ENCODE results near the gene TNIK. TPM values are rescaled to one million over a fixed set of nuclear protein-coding genes. Genes with fewer than 3 reads are reported as not detected.

TNIK gene
- total RNA-seq, 1 experiment from 2014 or later: 22.4 TPM

- Mint-ChIP-seq H3K36me3 (ENCODE audit: insufficient read depth, unreplicated experiment) (no peaks in the 10 kb centered on the region), H3K9me3 (ENCODE audit: unreplicated experiment) (no peaks in the 10 kb centered on the region), H3K4me3 (ENCODE audit: unreplicated experiment) (no peak overlapping the region), H3K27ac (ENCODE audit: unreplicated experiment) (no peak overlapping the region), H3K4me1 (ENCODE audit: low read depth, unreplicated experiment) (no peaks in the 10 kb centered on the region), H3K27me3 (ENCODE audit: insufficient read depth, unreplicated experiment) (no peaks in the 10 kb centered on the region)
- intact Hi-C loops (cut with micrococcal nuclease; ENCODE audit: unreplicated experiment): no loop called here
- DNase-seq: no peak
- CTCF ChIA-PET: no interaction called here
- no TSS peak for BruUV-seq (replicated peaks)
- H3K9me3 ChIP-seq: no peaks in the 10 kb centered on the region
- no peak overlapping the region for H3K4me3 ChIP-seq (ENCODE audit: low read depth, low read length)
- H3K4me1 ChIP-seq: no peaks in the 10 kb centered on the region
- H3K27me3 ChIP-seq (replicated peaks; ENCODE audit: control insufficient read depth, insufficient read depth, low read length): no peaks in the 10 kb centered on the region
- no peaks in the 10 kb centered on the region for H3K36me3 ChIP-seq (ENCODE audit: control insufficient read depth, insufficient read depth, low read length)
- TF ChIP-seq CTCF (IDR thresholded peaks at IDR 0.05; ENCODE audit: insufficient read depth in 1 of 2, low read depth in 1 of 2, low read length in 1 of 2, severe bottlenecking in 1 of 2, unreplicated experiment in 1 of 2): no peak
- POLR2A ChIA-PET: no interaction called here
These were observed 193.1 kb downstream of the TNIK start for GRCh38 chr3:171267104-171267503.

DNA sequence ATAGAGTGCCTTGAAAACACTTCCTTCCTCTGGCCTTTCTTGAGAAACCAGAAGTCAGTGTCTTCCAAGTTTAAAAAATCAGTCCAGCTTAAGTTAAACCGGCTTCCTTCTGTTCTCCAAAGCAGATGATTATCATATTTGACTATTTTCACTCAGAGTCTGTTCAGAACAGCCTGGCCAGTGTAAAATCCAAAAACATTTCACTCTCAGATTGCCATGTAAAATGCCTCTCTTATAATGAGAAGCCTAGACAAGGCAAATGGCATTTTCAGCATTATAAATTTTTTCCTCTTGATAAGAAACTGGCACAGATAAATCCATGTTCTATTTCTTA, 193.5 kb downstream of the TNIK start:
- H3K4me3 Mint-ChIP-seq (ENCODE audit: unreplicated experiment): no peak overlapping the region
- no peaks in the 10 kb centered on the region for H3K9me3 Mint-ChIP-seq (ENCODE audit: unreplicated experiment)
- no peaks in the 10 kb centered on the region for H3K4me1 Mint-ChIP-seq (ENCODE audit: low read depth, unreplicated experiment)
- no peaks in the 10 kb centered on the region for H3K9me3 ChIP-seq
- no peak for DNase-seq
- no peaks in the 10 kb centered on the region for H3K36me3 Mint-ChIP-seq (ENCODE audit: insufficient read depth, unreplicated experiment)
- no TSS peak for BruUV-seq (replicated peaks)
- no peaks in the 10 kb centered on the region for H3K27me3 ChIP-seq (replicated peaks; ENCODE audit: control insufficient read depth, insufficient read depth, low read length)
- no peak for TF ChIP-seq CTCF (IDR thresholded peaks at IDR 0.05; ENCODE audit: insufficient read depth in 1 of 2, low read depth in 1 of 2, low read length in 1 of 2, severe bottlenecking in 1 of 2, unreplicated experiment in 1 of 2)
- no peak overlapping the region for H3K27ac Mint-ChIP-seq (ENCODE audit: unreplicated experiment)
- ChIA-PET CTCF (no interaction called here), POLR2A (no interaction called here)
- H3K4me1 ChIP-seq: no peaks in the 10 kb centered on the region
- intact Hi-C loops (cut with micrococcal nuclease; ENCODE audit: unreplicated experiment): no loop called here
- H3K27me3 Mint-ChIP-seq (ENCODE audit: insufficient read depth, unreplicated experiment): no peaks in the 10 kb centered on the region
- H3K36me3 ChIP-seq (ENCODE audit: control insufficient read depth, insufficient read depth, low read length): no peaks in the 10 kb centered on the region
- H3K4me3 ChIP-seq (ENCODE audit: low read depth, low read length): no peak overlapping the region

DNA sequence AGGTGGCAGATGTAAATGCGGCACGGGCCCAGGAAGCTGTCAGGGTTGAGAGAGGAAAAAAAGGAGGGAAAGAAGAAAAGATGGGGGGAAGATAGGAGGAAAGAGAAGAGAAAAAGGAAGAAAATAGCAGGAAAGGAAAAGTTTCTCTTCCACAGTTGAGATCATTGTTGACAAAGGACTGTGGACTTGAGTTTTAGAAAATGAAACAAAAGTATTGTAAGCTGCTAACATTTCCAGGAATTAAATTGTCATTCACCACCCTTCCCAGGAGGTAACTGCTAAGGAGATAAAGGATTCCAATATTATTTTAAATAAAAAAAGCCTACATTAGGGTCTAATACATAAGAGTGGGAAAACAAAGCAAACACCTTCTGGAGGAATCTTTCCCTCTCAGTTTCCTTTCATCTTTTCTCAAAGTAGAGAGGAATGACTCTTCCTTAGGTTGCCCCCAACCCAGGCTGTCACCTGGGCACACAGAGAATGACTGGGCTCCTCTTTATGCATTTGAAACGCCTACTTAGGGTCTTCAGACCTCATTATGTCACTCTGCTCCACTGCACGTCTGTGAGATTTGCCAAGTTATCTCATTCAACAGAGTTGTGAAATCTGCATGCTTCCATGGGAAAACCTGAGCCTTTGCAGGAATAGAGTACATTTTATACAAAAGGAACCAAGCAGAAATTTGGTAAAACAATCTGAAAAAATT, 194.0 kb downstream of the TNIK start:
- no peaks in the 10 kb centered on the region for H3K27me3 ChIP-seq (replicated peaks; ENCODE audit: control insufficient read depth, insufficient read depth, low read length)
- Mint-ChIP-seq H3K4me3 (ENCODE audit: unreplicated experiment) (no peak overlapping the region), H3K4me1 (ENCODE audit: low read depth, unreplicated experiment) (no peaks in the 10 kb centered on the region), H3K9me3 (ENCODE audit: unreplicated experiment) (no peaks in the 10 kb centered on the region), H3K27ac (ENCODE audit: unreplicated experiment) (no peak overlapping the region), H3K27me3 (ENCODE audit: insufficient read depth, unreplicated experiment) (no peaks in the 10 kb centered on the region), H3K36me3 (ENCODE audit: insufficient read depth, unreplicated experiment) (no peaks in the 10 kb centered on the region)
- H3K9me3 ChIP-seq: no peaks in the 10 kb centered on the region
- intact Hi-C loops (cut with micrococcal nuclease; ENCODE audit: unreplicated experiment): no loop called here
- ChIA-PET CTCF (no interaction called here), POLR2A (no interaction called here)
- no peaks in the 10 kb centered on the region for H3K36me3 ChIP-seq (ENCODE audit: control insufficient read depth, insufficient read depth, low read length)
- BruUV-seq (replicated peaks): no TSS peak
- no peak for DNase-seq
- no peak for TF ChIP-seq CTCF (IDR thresholded peaks at IDR 0.05; ENCODE audit: insufficient read depth in 1 of 2, low read depth in 1 of 2, low read length in 1 of 2, severe bottlenecking in 1 of 2, unreplicated experiment in 1 of 2)
- H3K4me1 ChIP-seq: no peaks in the 10 kb centered on the region
- H3K4me3 ChIP-seq (ENCODE audit: low read depth, low read length): no peak overlapping the region

Data from Caco-2 (cell line).